ENCODE results near the gene KAZN. TPM values are rescaled to one million over a fixed set of nuclear protein-coding genes. Genes with fewer than 3 reads are reported as not detected.

KAZN gene
- total and polyA plus RNA-seq, 11 donors, result 0.65 to 6.5 (median 2.3) TPM

DNA sequence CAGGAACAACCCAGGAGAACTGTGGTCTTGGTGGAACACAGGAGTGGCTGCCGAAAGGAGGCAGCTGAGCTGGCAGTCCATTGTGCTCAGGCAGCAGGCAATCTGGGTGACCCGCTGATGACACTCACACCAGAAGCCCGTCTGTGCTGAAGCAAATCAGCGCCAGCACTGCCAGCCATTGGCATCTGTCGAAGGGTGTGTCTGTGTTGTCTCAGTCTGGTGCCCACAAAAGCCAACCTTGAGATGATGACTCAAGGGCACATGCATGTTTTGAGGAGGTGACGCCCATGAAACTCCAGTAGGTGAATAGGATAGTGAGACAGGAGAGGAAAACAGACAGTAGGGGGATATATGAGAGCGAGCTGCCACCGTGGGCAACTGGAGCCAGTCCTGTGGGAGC lies 167.3 kb downstream of the KAZN start:
- H3K36me3 ChIP-seq, result no peaks in the 10 kb centered on the region
- WGBS, 4 donors, result 87 to 95% (median 90%) methylated on average over 8 of the region's 8 CpGs
- H3K4me1 ChIP-seq, result no peaks in the 10 kb centered on the region
- TF ChIP-seq POLR2A (IDR thresholded peaks at IDR 0.05), result no peak
- TF ChIP-seq, protein P1, sequence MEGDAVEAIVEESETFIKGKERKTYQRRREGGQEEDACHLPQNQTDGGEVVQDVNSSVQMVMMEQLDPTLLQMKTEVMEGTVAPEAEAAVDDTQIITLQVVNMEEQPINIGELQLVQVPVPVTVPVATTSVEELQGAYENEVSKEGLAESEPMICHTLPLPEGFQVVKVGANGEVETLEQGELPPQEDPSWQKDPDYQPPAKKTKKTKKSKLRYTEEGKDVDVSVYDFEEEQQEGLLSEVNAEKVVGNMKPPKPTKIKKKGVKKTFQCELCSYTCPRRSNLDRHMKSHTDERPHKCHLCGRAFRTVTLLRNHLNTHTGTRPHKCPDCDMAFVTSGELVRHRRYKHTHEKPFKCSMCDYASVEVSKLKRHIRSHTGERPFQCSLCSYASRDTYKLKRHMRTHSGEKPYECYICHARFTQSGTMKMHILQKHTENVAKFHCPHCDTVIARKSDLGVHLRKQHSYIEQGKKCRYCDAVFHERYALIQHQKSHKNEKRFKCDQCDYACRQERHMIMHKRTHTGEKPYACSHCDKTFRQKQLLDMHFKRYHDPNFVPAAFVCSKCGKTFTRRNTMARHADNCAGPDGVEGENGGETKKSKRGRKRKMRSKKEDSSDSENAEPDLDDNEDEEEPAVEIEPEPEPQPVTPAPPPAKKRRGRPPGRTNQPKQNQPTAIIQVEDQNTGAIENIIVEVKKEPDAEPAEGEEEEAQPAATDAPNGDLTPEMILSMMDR (IDR thresholded peaks at IDR 0.05), result no peak
- H3K27me3 ChIP-seq, result peaks cover 0 to 46% (median 4%) of the 10 kb centered on the region in 9 donors
- no peak overlapping the region for H3K27ac ChIP-seq
- intact Hi-C loops (cut with DNase I), result no loop called here
- H3K9me3 ChIP-seq, result no peaks in the 10 kb centered on the region
- no peak for ATAC-seq
- DNase-seq, result no peak
- H3K4me3 ChIP-seq, result no peak overlapping the region

DNA sequence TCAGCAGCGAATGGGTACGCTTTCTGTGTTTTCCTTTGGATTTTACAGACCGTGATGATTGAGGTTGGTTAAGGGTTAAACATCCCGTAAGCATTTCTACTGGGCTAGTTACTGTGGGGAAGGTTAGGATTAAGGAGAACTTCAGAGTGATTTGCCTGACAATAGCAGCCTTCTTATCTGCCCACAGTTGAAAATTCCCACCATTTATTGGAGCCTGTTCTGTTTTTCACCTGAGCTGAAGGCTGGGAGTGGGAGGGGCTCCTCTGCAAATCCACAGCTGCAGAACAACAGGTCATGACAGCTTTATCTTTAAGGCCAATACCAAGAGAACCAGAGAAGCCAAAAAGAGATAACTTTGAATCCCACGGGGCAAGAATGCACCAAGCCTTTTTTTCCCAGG lies 168.6 kb downstream of the KAZN start:
- no peak for DNase-seq
- intact Hi-C loops (cut with DNase I), result no loop called here

DNA sequence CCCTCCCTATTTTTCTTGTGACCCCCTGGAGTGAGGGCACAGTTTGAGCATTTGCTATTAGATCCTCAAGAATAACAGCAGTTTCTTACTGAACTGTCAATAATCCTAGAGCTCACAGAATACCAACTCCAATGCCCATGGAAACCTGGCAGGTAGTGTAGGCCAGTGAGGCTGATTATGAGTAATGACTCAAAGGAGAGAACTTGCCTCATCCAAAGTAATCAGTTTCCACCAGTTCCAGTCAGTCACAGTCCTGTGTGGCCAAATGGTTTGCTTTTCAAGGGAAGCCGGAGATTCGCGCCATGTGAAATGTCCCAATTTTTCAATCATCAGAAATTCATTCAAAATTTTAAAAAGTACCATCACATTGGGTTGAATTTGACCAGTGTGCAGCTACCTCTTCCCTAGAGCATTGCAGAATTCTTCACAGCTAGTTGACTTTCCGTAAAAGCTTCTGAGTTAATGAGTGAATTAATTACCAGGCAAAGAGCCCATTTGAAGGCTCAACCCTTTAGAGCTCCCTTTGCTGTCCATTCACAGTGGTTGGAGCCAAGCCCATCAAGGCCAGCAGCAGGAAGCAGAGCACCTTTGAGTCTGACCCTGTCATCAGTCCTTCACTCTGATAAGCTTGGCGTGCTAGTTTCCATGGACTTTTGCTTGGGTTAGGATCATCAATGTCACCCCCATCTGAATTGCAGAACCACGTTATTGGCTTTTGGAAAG lies 170.3 kb downstream of the KAZN start:
- DNase-seq (no peak), ATAC-seq (no peak)
- no peaks in the 10 kb centered on the region for H3K36me3 ChIP-seq
- WGBS, 4 donors, result 77 to 83% (median 81%) methylated on average over 6 of the region's 6 CpGs
- H3K27me3 ChIP-seq, result peaks cover 0 to 26% (median 2%) of the 10 kb centered on the region in 9 donors
- H3K9me3 ChIP-seq, result no peaks in the 10 kb centered on the region
- H3K27ac ChIP-seq, result no peak overlapping the region
- TF ChIP-seq, protein P1 (IDR thresholded peaks at IDR 0.05), result no peak
- no peak for TF ChIP-seq POLR2A (IDR thresholded peaks at IDR 0.05)
- no peaks in the 10 kb centered on the region for H3K4me1 ChIP-seq
- intact Hi-C loops (cut with DNase I), result no loop called here
- H3K4me3 ChIP-seq, result no peak overlapping the region

More for the DNA sequence above, 168.6 kb downstream of the KAZN start:
- no peak for ATAC-seq
- Histone ChIP-seq H3K27ac (no peak overlapping the region), H3K4me3 (no peak overlapping the region), H3K36me3 (no peaks in the 10 kb centered on the region), H3K27me3 (peaks cover 0 to 38% (median 2%) of the 10 kb centered on the region in 9 donors), H3K4me1 (no peaks in the 10 kb centered on the region), H3K9me3 (no peaks in the 10 kb centered on the region)
- WGBS, 4 donors, result 49 to 59% (median 54%) methylated on average over 5 of the region's 5 CpGs
- TF ChIP-seq POLR2A (IDR thresholded peaks at IDR 0.05), result no peak
- TF ChIP-seq, protein P1 (IDR thresholded peaks at IDR 0.05), result no peak

DNA sequence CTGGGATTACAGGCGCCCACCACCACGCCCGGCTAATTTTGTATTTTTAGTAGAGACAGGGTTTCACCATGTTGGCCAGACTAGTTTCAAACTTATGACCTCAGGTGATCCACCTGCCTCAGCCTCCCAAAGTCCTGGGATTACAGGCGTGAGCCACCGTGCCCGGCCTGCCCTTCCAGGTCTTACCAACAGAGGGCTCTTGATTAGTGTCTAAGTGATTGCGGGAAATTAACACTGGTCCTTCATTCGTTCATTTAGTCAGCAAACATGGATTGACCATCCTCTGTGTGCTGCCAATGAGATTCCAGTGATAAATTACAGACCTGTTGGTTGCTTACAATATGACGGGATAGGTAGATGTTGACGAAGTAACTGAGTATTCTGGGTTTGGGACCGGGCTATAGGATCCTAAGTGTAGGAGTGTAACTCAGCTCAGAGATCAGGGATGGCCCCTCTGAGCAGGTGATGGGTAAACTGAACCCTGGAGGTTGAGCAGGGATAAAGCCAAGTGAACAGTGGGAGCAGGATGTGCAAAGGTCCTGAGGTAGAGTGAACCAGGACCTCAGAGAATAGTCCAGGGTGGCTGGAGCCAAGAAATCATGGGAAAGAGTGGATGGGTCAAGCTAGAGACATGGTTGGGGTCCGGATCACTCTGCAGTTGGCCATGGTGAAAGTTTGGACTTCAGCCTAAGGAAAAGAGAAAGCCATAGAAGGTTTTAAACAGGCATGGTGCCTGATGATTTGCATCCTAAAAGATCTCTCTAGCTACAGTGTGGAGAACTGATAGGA lies 171.2 kb downstream of the KAZN start:
- DNase-seq, result no peak
- no peak for ATAC-seq
- peaks cover 0 to 17% (median 2%) of the 10 kb centered on the region in 9 donors for H3K27me3 ChIP-seq
- 86 to 95% (median 89%) methylated on average over 12 of the region's 12 CpGs for WGBS, 4 donors
- H3K4me3 ChIP-seq, result no peak overlapping the region
- no peaks in the 10 kb centered on the region for H3K36me3 ChIP-seq
- no peaks in the 10 kb centered on the region for H3K4me1 ChIP-seq
- intact Hi-C loops (cut with DNase I), result loop anchor here in 2 of 10 donors (10.0 kb wide), 2 partner anchors 145 to 275 kb away; no protein-coding TSS in a partner anchor
- H3K27ac ChIP-seq, result no peak overlapping the region
- no peaks in the 10 kb centered on the region for H3K9me3 ChIP-seq
- TF ChIP-seq, protein P1 (IDR thresholded peaks at IDR 0.05), result no peak
- no peak for TF ChIP-seq POLR2A (IDR thresholded peaks at IDR 0.05)
